Measurements from ENCODE around the gene HKDC1.
"Not testable (repeated sequence)": the region's sequence is repeated elsewhere in the genome, so short reads cannot be mapped to it uniquely, and the experiment has no call there.

The HKDC1 gene

GRCh38 chr10:69220041-69220451 lies at the start of gene HKDC1:
Gene HKDC1, plus strand, starts transcription at chr10:69220332. Its CDS starts 104 bp downstream, at chr10:69220436.
- peak; percentile 96 for DNase-seq (ENCODE audit: low spot score)

- no peak for DNase-seq (ENCODE audit: low spot score)
Observed at GRCh38 chr10:69172241-69172982, 47.7 kb upstream of the HKDC1 start.

GRCh38 chr10:69175326-69175725 lies 44.8 kb upstream of the HKDC1 start:
- not testable (repeated sequence) for DNase-seq (ENCODE audit: low spot score)

GRCh38 chr10:69176823-69177222 lies 43.3 kb upstream of the HKDC1 start:
- DNase-seq (ENCODE audit: low spot score), result no peak

- no peak for DNase-seq (ENCODE audit: low spot score)
Observed at GRCh38 chr10:69179089-69179742, 40.9 kb upstream of the HKDC1 start.

GRCh38 chr10:69179743-69180524 lies 40.2 kb upstream of the HKDC1 start, which contains the start of gene SUPV3L1:
Gene SUPV3L1, plus strand, starts transcription at chr10:69180234. Its CDS starts 58 bp downstream, at chr10:69180292.
- peak; percentile 97 for DNase-seq (ENCODE audit: low spot score)

- peak; percentile 31 for DNase-seq (ENCODE audit: low spot score)
Observed at GRCh38 chr10:69180525-69181204, 39.5 kb upstream of the HKDC1 start.

GRCh38 chr10:69181433-69181832 lies 38.7 kb upstream of the HKDC1 start:
- peak; percentile 7 for DNase-seq (ENCODE audit: low spot score)

GRCh38 chr10:69182005-69182404 lies 38.1 kb upstream of the HKDC1 start:
- DNase-seq (ENCODE audit: low spot score), result no peak

- no peak for DNase-seq (ENCODE audit: low spot score)
Observed at GRCh38 chr10:69186524-69186923, 33.6 kb upstream of the HKDC1 start.

GRCh38 chr10:69201045-69201444 lies 19.1 kb upstream of the HKDC1 start:
- DNase-seq (ENCODE audit: low spot score), result peak; percentile 23

- no peak for DNase-seq (ENCODE audit: low spot score)
Observed at GRCh38 chr10:69202332-69202731, 17.8 kb upstream of the HKDC1 start.

- DNase-seq (ENCODE audit: low spot score), result no peak
Observed at GRCh38 chr10:69208761-69209160, 11.4 kb upstream of the HKDC1 start.

GRCh38 chr10:69209787-69210484 lies 10.2 kb upstream of the HKDC1 start:
- no peak for DNase-seq (ENCODE audit: low spot score)

- DNase-seq (ENCODE audit: low spot score), result no peak
Observed at GRCh38 chr10:69211104-69211503, 9.0 kb upstream of the HKDC1 start.

GRCh38 chr10:69211524-69211923 lies 8.6 kb upstream of the HKDC1 start:
- DNase-seq (ENCODE audit: low spot score), result no peak

GRCh38 chr10:69213591-69214311 lies 6.4 kb upstream of the HKDC1 start:
- no peak for DNase-seq (ENCODE audit: low spot score)

- DNase-seq (ENCODE audit: low spot score), result no peak
Observed at GRCh38 chr10:69214666-69215131, 5.4 kb upstream of the HKDC1 start.

- no peak for DNase-seq (ENCODE audit: low spot score)
Observed at GRCh38 chr10:69215405-69216171, 4.5 kb upstream of the HKDC1 start.

GRCh38 chr10:69216577-69217118 lies 3.5 kb upstream of the HKDC1 start:
- no peak for DNase-seq (ENCODE audit: low spot score)
